ELF-1 (cell line): ENCODE data around the gene SLC6A11.
A peak's percentile ranks its signal among the peaks of the same experiment; 100 is the strongest.

Experiments used
- DNase-seq: peaks from one replicate; pipeline ENCODE4 v3.0.0-alpha.2; 2016; ENCODE audit warnings: low read depth, low spot score

The SLC6A11 gene

DNA sequence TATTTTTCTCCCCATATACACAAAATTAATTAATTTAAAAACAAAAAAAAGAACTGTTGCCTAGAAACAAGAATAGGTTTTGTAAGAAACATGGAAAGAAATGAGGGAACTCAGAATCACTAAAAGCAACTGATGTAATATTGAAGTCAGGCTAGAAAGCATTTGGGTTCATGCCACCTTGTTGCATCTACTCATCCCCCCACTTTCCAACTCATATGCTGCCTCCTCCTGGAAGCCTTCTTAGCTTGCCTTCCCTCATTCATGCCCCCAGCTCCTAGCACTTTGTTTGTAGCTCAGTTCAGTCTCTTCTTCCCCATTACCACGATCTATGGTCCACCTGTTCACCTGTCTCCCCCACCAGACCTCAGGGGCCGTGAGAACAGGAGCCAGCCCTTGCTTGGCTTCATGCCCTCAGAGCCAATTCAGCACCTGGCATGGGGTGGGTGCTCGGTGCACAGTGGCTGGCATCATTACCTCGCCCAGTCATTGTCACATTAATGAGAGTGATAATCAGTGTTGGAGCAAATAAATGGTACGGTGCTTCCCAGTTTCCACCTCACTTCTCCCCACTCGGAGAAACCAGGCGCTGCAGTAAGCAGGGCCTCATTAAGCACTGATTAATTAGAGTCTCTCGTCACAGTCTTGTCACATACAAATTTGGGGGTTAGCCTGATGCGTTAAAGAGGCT lies 114.1 kb downstream of the SLC6A11 start:
- DNase-seq = no peak

DNA sequence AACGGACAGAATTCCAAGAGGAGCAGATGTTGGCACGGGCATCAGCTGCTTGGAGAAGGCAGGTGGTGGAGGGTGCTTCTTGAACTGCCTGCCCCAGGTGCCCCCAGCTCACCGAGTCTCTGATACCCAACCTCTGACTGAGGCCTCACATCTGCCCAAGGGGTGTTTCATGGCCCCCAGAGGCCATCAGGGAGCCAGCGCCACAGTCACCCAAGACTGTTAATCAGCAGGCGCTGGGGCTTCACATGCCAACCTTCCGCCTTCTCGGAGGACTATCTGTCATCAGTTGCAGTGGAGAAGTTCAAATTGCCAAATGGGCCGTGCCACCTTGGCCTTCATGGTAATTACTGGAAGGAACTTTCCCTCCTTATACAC lies 114.6 kb downstream of the SLC6A11 start:
- DNase-seq = no peak

DNA sequence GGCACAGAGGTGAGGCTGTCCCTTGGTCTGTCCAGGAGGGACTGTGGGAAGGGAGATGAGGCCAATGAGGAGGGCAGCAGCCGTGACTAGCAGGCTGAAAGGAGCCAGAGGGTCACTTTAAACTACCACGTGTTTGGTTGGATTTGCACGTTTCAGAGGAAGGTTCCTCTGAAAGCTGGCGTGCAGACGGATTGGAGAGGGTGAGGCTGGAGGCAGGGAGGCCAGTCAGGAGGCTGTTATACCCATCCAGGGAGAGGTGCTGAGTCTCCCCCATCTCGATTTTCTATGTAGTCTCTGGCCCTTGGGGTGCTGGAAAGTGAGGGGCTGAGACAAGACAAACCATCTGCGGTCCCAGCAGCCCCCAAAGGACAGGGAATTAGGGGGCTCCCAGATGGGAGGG lies 116.6 kb downstream of the SLC6A11 start:
- no peak for DNase-seq

DNA sequence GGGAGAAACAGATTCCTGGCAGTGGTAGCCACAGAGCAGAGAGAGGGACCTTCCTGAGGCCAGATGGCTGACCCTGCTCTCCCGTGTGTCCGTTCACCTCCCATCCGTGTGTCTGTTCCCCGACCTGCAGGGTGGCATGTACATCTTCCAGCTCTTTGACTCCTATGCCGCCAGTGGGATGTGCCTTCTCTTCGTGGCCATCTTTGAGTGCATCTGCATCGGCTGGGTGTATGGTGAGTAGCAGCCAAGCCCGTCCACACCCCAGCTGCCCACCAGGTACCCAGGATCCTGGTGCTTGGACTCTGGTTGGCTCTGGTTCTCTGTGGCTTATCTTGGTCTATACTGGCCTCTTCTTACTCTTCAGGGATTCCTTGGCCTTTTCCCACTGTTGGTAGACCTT lies 117.0 kb downstream of the SLC6A11 start:
- no peak for DNase-seq

DNA sequence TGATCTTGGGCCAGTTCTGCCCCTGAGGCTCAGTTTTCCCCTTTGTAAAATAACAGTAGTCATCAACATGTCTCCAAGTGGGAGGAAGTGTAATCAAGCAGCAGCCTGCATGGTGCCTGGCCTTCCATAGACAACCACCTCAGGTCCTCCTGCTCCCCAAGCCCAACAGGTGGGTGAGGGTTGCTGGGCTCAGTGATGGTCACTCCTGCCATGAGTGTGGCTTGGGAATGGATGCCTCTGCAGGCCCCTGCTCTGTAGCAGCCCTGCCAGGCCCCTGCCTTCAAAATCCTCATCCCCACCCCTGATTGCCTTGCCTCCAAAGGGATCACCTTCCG lies 117.4 kb downstream of the SLC6A11 start:
- no peak for DNase-seq

DNA sequence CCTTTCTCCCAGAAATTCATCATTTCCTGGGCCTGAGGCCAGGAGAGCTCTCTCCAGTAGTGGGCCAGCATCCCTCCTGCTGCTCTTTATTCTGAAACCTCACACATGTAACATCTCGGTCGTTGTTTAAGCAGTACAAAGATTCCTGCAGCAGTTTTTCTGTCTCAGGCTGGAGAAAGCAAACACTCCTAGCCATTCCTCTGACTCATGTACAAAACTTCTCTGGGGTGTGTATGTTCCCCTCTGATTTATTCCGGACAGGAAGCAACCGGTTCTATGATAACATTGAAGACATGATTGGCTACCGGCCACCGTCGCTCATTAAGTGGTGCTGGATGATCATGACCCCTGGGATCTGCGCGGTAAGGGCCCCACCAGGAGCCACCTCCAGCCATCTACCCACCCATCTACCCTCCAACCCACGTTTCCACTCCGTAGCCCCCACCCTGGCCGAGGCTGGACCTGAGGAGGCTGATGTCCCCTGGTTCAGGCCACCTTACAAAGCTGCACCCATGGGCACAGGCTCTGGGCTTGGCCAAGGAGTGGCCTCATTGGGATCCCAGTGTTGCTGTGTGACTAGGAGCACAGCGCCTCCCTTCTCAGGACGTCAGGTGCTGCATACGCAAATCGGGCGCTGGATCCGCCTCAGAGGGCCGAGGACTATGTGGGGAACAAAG lies 117.9 kb downstream of the SLC6A11 start:
- DNase-seq = no peak

DNA sequence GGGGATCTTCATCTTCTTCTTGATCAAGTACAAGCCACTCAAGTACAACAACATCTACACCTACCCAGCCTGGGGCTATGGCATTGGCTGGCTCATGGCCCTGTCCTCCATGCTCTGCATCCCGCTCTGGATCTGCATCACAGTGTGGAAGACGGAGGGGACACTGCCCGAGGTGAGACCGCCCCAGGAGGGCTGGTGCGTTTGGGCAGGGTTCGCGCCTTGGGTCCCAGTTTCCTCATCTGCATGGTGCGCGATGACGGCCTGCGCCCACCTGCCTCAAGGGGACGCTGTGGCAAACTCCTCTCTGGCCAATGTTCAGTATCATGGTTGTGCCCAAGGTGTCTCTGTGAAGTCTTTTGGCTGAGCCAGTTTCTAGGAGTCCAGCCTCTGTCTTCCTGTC lies 119.0 kb downstream of the SLC6A11 start:
- DNase-seq = peak; percentile 11

DNA sequence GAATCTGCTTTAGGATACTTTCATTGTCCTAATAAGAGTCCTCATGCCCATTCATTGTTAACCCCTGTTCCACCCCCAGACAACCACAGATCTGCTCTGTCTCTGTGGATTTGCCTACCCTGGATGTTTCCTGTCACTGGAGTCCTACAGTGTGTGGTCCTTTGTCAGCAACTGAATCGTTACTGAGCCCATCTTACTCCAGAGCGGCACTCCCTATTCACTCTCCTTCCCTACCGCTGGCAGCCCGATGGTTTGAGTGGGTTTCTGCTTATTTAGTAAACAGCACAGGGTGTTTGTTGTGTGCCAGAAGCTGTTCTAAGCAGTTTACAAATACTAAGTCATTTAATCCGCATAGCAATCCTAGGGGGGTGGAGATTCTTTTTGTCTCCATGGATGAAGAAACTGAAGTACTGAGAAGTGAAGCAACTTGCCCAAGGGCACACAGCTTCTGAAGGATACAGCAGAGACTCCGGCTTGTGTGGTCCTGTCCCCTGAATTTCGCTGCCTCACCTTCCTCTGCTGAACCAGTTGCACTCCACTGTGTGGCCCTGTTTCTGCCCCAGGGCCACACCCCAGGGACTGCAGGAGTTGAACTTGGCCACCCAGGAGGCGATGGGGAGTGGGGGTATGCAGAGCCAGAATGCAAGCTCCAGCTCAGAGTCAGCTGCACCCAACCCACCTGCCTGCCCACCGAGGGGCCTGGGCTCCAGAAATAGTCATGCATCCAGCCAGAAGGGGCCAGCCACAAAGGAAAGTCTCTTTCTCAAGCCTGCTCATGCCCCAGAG lies 120.0 kb downstream of the SLC6A11 start:
- peak; percentile 26 for DNase-seq

DNA sequence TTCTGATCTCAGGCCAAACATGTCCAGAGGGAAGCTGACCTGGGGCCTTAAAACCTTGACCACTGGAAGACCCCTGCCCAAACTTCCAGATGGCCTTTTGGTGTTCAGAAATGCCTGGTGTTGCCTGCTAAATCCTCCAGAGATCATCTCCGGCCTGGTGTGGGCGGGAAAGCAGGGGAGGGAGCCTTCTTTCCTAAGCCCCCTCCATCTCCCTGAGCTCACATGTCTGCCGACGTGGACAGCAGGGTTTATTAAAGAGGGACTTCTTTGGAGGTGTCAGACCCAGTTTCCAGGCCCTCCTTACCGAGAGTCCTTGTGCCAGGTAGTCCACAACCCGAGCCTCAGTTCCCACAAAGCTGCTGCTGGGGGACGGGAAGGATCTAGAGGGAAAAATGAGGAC lies 120.7 kb downstream of the SLC6A11 start:
- DNase-seq = no peak

DNA sequence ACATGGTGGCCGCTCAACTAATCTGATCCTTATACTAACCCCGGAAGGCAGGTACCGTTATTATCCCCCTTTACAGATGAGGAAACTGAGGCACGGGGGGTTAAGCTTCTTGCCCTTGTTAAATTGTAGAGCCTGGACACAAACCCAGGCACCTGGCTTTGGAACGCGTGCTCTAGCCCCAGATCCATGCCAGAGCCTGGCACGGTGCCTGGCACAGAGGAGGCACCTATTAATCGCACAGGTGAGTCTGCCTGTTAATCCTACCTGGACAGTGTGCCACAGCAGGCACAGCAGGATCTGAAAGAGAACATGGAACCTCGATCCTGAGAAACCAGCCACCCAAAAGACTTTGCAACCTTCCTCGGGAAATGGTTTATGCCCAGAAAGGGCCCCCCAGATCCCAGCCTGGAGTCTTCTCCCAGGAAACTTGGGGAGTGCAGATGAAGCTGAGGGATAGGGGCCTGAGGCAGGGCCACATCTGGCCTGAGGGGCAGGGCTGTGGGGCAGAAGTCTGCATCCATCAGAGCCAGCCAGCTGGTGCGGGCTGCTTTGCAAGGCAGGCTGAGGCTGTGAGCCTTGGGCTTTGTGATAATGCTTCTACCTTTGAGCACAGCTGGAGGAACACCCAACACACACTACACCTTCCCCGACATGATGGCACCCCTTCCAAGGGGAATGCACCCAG lies 121.3 kb downstream of the SLC6A11 start:
- DNase-seq = no peak

DNA sequence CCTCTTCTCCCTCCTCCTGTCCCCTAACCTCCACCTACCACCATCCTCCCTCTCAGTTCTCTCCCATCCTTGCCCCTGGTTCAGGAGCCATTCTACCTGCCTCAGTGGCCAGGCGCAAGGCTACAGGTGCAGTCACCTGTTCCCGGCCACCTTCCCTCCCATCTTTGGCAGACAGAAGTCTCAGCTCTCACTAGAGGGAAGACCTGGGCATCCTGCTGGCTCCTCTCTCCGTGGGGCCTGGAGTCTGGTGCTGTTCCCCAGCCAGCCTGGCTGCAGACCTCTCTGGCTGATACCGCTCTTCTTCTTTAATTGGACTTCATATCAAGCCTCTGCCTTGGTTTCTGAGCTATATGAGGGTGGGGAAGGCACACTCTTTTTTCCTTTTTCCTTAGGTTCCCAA lies 123.5 kb downstream of the SLC6A11 start:
- no peak for DNase-seq

DNA sequence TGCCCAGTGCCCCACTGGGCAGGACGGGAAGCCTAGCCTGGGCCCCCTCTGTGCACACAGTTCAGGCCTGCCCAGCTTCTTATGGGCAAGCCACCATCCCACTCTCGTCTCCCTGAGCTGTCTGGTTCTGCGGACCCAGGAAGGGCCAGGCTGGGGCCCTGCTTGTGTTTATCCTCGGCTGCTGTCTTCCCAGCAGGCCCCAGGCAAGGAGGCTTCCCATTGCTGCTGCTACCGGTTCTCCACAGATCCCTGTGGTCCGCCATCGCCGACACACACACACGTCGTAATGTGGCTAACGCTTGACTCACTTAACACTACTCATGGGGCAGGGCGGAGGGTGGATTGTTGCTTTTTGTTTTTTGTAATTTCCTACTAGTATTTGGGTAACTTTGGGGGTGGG lies 124.1 kb downstream of the SLC6A11 start:
- DNase-seq = no peak

DNA sequence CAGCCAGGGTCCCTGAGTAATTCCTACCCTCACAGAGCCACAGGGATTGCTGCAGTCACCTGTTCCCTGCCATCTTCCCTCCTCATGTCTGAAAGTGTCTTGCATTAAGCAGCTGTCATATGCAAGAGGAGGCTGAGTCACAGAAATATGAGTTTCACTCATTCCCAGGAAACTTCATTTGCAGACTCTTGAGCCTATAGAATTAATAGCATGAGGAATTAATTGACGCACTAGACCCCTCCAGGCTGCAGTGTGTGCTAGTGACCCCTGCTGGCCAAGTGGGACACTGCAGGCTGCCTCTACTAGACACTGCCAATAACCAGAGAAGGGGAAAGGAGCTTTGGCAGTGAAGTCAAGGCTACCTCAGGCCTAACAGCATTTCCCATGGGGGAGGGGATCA lies 125.9 kb downstream of the SLC6A11 start:
- DNase-seq = peak; percentile 65

DNA sequence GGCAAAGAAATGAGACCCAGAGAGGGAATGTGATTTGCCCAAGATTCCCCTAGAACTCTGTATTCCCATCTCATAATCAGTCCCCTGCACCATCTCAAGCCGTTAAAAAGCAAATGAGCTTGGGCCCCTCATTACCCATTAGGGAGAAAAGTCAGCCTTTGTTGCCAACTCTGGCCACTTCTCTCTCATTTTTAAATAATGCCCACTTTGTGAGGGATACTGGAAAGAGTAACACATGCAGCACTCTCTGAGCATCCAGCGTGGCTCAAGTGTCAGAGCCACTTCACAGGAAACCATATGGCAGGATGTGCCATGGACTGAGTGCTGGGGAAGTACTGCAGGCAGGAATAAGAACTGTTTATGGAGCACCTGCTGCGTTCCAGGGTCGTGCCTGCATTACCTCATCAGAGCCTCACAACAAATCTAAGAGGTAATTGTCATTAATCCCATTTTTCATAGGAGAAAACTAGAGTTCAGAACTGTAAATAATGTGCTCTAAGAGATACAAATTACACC lies 126.7 kb downstream of the SLC6A11 start:
- DNase-seq = no peak

DNA sequence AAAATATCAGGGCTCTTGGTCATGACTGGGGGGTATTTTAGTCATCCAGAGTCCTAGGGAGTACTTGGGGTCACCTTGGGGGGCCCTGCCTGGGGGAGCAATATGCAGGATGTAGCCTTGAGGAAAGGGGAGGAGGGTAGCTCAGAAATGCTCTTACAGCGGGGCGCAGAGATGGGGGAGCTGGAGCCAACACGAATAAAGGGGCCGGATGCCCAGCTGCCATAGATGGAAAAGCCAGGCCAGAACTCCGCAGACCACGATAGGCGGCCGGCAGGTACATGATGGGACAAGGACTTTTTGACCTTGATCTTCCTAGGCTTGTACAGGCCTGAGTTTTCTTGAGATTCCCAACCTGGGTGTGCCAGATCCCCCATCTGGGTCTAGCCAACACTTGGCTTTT lies 128.8 kb downstream of the SLC6A11 start:
- no peak for DNase-seq

DNA sequence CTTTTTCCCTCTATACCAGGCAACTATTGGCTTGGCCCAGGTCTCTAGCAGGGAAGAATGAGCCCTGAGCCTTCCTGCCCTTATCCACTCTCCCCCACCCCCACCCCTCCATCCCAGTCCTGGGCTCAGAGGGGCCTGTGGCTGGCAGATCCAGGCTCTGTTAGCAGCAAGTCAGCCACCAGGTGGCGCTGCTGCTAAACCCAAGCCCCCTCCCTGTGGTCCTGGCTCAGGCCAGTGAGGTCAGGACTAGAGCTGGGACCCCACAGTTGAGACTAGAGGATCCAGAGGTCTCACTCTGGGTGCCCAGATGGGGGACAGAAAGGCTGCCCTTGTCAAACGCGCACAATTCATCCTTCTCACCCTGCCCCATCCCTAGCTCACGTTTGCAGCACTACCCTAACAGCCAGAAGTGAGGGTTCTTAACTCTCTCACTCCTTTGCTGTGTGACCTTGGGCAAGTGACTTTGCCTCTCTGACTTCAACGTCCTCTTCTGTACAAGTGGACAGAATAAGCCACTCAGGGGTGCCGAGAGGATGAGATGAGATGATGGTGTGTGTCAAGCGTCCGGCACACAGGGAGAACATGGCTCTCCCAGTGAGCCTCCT lies 129.8 kb downstream of the SLC6A11 start:
- peak; percentile 89 for DNase-seq

DNA sequence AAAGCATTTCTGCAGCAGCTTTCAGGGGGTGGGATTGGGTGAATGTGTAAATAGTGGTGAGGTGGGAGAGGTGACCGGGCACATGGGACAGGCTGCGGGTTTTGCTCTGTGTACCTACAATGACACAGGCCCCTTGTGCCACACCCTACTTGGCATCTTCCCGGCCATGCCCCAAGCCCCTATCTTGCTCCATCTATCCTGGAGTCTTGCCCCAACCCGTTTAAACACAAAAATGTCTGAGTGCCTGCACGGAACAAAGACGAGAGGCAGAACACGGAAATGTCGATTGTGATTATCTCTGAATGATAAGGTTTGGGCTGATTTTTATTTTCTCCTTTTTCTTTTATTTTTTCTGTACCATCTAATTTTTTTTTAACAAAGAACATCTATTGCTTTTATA lies 130.5 kb downstream of the SLC6A11 start:
- no peak for DNase-seq

DNA sequence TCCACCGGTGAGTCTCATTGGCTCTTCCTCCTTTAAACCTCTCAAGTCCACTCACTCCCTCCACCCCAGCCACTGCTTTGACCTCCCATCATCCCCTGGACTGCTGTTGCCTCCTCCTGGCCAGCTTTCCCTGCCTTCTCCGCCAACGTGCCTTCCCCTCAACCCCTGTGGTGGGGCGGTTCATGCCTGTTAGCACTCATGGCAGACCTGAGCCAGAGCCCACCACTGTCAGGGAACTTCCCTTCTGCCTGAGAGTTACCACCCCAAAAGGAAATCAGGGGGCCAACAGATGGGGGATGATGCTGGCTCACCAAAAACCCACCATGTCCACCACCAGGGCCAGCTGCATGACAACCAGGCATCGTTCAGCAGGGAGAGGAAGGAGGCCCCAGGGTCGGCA lies 132.3 kb downstream of the SLC6A11 start:
- no peak for DNase-seq

DNA sequence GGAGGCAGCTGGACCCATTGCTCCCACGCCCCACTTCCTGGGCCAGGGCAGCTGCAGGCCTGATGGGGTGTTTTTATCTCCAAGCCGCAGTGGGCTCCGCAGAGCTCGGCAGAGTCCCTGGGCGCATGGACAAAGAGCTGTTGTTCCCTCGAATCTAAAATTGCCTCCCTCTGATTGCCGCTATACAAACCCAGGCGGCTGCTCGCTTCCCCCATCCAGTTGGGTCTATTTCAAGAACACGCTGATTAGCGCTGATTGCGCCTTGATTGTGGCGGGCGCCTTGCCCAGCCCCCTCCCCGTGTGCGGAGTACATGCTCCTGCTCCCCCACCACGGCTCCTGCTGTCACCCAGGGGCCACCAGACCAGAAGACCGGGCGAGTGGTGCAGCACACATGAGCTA lies 133.2 kb downstream of the SLC6A11 start:
- no peak for DNase-seq

DNA sequence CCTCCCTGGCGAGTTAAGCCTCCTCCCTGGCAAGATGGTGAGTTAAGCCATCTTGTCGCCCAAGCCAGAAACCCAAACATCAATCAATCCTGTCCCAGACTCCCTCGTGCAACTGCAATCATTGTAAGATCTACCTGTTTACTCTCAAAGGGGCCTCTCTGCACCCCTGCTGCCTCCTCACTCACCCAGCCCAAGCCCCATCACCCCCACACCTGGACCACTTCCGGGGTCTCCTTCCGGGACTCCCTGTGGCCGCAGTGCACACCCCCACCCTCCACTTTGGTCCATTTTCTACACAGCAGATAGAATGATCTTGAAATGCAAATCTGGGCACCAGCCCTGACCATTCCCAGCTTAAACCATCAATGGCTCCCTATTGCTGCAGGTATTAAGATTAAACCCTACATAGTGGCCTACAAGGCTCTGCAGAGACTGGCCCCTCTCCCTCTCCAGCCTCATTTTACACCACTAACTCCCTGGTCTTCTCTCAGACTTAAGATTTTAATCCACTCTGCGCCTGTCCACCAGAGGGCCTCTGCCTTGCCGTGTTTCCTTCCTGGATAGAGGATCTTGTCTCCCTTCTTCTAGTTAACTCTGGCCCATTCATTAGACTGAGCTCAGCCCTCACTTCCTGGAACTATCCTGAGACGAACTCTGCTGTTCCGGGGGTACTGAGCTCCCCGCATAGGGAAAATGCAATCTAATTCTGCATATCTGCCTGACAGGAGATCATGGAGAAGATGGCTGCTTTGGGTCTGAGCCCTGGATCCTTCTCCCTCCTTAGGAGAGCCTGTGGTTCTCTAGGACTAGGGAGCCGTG lies 134.7 kb downstream of the SLC6A11 start:
- DNase-seq = peak; percentile 44
